H9 (cell line): Measurements from ENCODE around the gene AFF2. TPM values are rescaled to one million over a fixed set of nuclear protein-coding genes. Genes with fewer than 3 reads are reported as not detected.

ENCODE experiments used
- DNase-seq: peaks from one replicate; pipeline ENCODE4 v3.0.0-alpha.2; 2017
- H2AFZ ChIP-seq: one replicate; pipeline ENCODE4 v1.6.1; 2013; ENCODE audit warnings: mild to moderate bottlenecking, low read length, control low read depth, moderate library complexity
- H2AK5ac ChIP-seq: 2 replicates; pipeline ENCODE4 v1.6.1; 2013; ENCODE audit warnings: low read length, control low read depth, mixed read lengths; ENCODE audit not compliant: insufficient read length
- H2BK120ac ChIP-seq: one replicate; pipeline ENCODE4 v1.6.1; 2013; ENCODE audit warnings: low read depth, mild to moderate bottlenecking, low read length, control low read depth, inconsistent platforms; ENCODE audit not compliant: poor library complexity, severe bottlenecking
- H2BK12ac ChIP-seq: 2 replicates; pipeline ENCODE4 v1.6.1; 2013; ENCODE audit warnings: low read length, control low read depth, mixed read lengths, low read depth; ENCODE audit not compliant: insufficient read length
- H2BK15ac ChIP-seq: 2 replicates; pipeline ENCODE4 v1.6.1; 2013; ENCODE audit warnings: low read depth, low read length, control low read depth
- H2BK20ac ChIP-seq: one replicate; pipeline ENCODE4 v1.6.1; 2013; ENCODE audit warnings: low read depth, mild to moderate bottlenecking, low read length, control low read depth, inconsistent platforms; ENCODE audit not compliant: poor library complexity, severe bottlenecking
- H2BK5ac ChIP-seq: 2 replicates; pipeline ENCODE4 v1.6.1; 2013; ENCODE audit warnings: low read length, control low read depth, mixed read lengths; ENCODE audit not compliant: insufficient read length
- H3K14ac ChIP-seq: 2 replicates; pipeline ENCODE4 v1.6.1; 2013; ENCODE audit warnings: low read length, control low read depth; ENCODE audit not compliant: insufficient read depth
- H3K18ac ChIP-seq: 2 replicates; pipeline ENCODE4 v1.6.1; 2013; ENCODE audit warnings: low read depth, mild to moderate bottlenecking, mixed read lengths, low read length, control low read depth; ENCODE audit not compliant: insufficient read length
- H3K23ac ChIP-seq: 2 replicates; pipeline ENCODE4 v1.6.1; 2013; ENCODE audit warnings: low read length, control low read depth, mixed read lengths, low read depth; ENCODE audit not compliant: insufficient read length
- H3K23me2 ChIP-seq: 2 replicates; pipeline ENCODE4 v1.6.1; 2013; ENCODE audit warnings: low read depth, mild to moderate bottlenecking, mixed read lengths, low read length, control low read depth; ENCODE audit not compliant: insufficient read length, poor library complexity, severe bottlenecking
- H3K27ac ChIP-seq: 2 replicates; pipeline ENCODE4 v1.5.1; 2013; ENCODE audit warnings: low read length, control low read depth, mixed read lengths, low read depth; ENCODE audit not compliant: insufficient read length
- H3K27me3 ChIP-seq: 2 replicates; pipeline ENCODE4 v1.6.1; 2013; ENCODE audit warnings: low read length, control low read depth, inconsistent platforms; ENCODE audit not compliant: insufficient read depth
- H3K4ac ChIP-seq: 2 replicates; pipeline ENCODE4 v1.6.1; 2013; ENCODE audit warnings: low read depth, mild to moderate bottlenecking, control low read depth, inconsistent platforms, low read length, moderate library complexity
- H3K4me1 ChIP-seq: 2 replicates; pipeline ENCODE4 v1.6.1; 2013; ENCODE audit warnings: low read length, control low read depth, inconsistent platforms; ENCODE audit not compliant: insufficient read depth
- H3K4me2 ChIP-seq: 2 replicates; pipeline ENCODE4 v1.6.1; 2013; ENCODE audit warnings: low read length, control low read depth, mixed read lengths; ENCODE audit not compliant: insufficient read length, insufficient read depth
- H3K56ac ChIP-seq: 2 replicates; pipeline ENCODE4 v1.6.1; 2013; ENCODE audit warnings: low read depth, mild to moderate bottlenecking, mixed read lengths, low read length, control low read depth; ENCODE audit not compliant: insufficient read length
- H3K79me1 ChIP-seq: 2 replicates; pipeline ENCODE4 v1.6.1; 2013; ENCODE audit warnings: low read depth, mild to moderate bottlenecking, moderate library complexity, low read length, control low read depth, inconsistent platforms; ENCODE audit not compliant: insufficient read depth, poor library complexity, severe bottlenecking
- H3K79me2 ChIP-seq: 2 replicates; pipeline ENCODE4 v1.6.1; 2013; ENCODE audit warnings: low read length, control low read depth, inconsistent platforms; ENCODE audit not compliant: insufficient read depth
- H3K9ac ChIP-seq: 2 replicates; pipeline ENCODE4 v1.6.1; 2013; ENCODE audit warnings: low read length, control low read depth, mixed read lengths; ENCODE audit not compliant: insufficient read length; ENCODE audit errors: extremely low read depth
- H3K9me3 ChIP-seq: one replicate; pipeline ENCODE4 v1.6.1; 2013; ENCODE audit warnings: low read depth, low read length, inconsistent platforms; ENCODE audit not compliant: control insufficient read depth
- H3T11ph ChIP-seq: one replicate; pipeline ENCODE4 v1.6.1; 2013; ENCODE audit warnings: mild to moderate bottlenecking, low read length, control low read depth, inconsistent platforms
- H4K20me1 ChIP-seq: one replicate; pipeline ENCODE4 v1.6.1; 2013; ENCODE audit not compliant: control insufficient read depth, insufficient read length, insufficient read depth
- H4K5ac ChIP-seq: 2 replicates; pipeline ENCODE4 v1.6.1; 2013; ENCODE audit warnings: low read depth, mild to moderate bottlenecking, mixed read lengths, low read length, control low read depth; ENCODE audit not compliant: insufficient read length
- H4K8ac ChIP-seq: replicated peaks from 2 replicates; pipeline ENCODE4 v1.6.1; 2013; ENCODE audit warnings: low read length, control low read depth, mixed read lengths, low read depth; ENCODE audit not compliant: insufficient read length
- H4K91ac ChIP-seq: 2 replicates; pipeline ENCODE4 v1.6.1; 2013; ENCODE audit warnings: low read depth, mild to moderate bottlenecking, moderate library complexity, mixed read lengths, low read length, control low read depth; ENCODE audit not compliant: insufficient read length
- H3K27ac Mint-ChIP-seq, 3 experiments: 2 replicates in 2 of 3; 3 replicates in 1 of 3; pipeline ENCODE4 v1.8.0; 2020 to 2021; ENCODE audit warnings: mixed read lengths in 3 of 3, mild to moderate bottlenecking in 1 of 3, moderate library complexity in 1 of 3
- H3K27me3 Mint-ChIP-seq: 2 replicates; pipeline ENCODE4 v1.8.0; 2021; ENCODE audit warnings: low read depth, mild to moderate bottlenecking, moderate library complexity, mixed read lengths
- H3K36me3 Mint-ChIP-seq, 3 experiments: 2 replicates in 2 of 3; 3 replicates in 1 of 3; pipeline ENCODE4 v1.8.0; 2020 to 2021; ENCODE audit warnings: low read depth in 3 of 3, mixed read lengths in 3 of 3; ENCODE audit not compliant: insufficient read depth in 1 of 3
- H3K4me1 Mint-ChIP-seq, 2 experiments: 2 replicates each; pipeline ENCODE4 v1.8.0; 2020; ENCODE audit warnings: mixed read lengths in 2 of 2
- H3K4me3 Mint-ChIP-seq, 2 experiments: 2 replicates in 1 of 2; 3 replicates in 1 of 2; pipeline ENCODE4 v1.8.0; 2020 to 2021; ENCODE audit warnings: mild to moderate bottlenecking in 2 of 2, mixed read lengths in 2 of 2, moderate library complexity in 1 of 2
- H3K9me3 Mint-ChIP-seq, 2 experiments: 2 replicates in 1 of 2; 3 replicates in 1 of 2; pipeline ENCODE4 v1.8.0; 2020; ENCODE audit warnings: mild to moderate bottlenecking in 2 of 2, mixed read lengths in 2 of 2, moderate library complexity in 1 of 2
- WGBS: extraction: QIAGEN DNeasy Blood & Tissue Kit; methylation state at CpG from one replicate; pipeline ENCODE4 v1.1.7; 2013; ENCODE audit warnings: missing lambda C conversion rate, low lambda C conversion rate, mixed read lengths; ENCODE audit not compliant: insufficient read length; ENCODE audit errors: extremely low coverage; 5-methylcytosine and 5-hydroxymethylcytosine counted together
- total RNA-seq: library from RNA; stranded (reverse); gene quantifications from 2 replicates; pipeline ENCODE4 v1.2.1, GENCODE V29; 2021
- TF ChIP-seq, protein P1 (sequence below): fragments of 200-600 bp; sonication (generic); conservative IDR thresholded peaks from 3 replicates; pipeline ENCODE4 v1.8.0; 2021; ENCODE audit warnings: antibody characterized with exemption, mild to moderate bottlenecking

Gene AFF2
- total RNA-seq, 1 experiment from 2014 or later = 14.6 TPM

DNA sequence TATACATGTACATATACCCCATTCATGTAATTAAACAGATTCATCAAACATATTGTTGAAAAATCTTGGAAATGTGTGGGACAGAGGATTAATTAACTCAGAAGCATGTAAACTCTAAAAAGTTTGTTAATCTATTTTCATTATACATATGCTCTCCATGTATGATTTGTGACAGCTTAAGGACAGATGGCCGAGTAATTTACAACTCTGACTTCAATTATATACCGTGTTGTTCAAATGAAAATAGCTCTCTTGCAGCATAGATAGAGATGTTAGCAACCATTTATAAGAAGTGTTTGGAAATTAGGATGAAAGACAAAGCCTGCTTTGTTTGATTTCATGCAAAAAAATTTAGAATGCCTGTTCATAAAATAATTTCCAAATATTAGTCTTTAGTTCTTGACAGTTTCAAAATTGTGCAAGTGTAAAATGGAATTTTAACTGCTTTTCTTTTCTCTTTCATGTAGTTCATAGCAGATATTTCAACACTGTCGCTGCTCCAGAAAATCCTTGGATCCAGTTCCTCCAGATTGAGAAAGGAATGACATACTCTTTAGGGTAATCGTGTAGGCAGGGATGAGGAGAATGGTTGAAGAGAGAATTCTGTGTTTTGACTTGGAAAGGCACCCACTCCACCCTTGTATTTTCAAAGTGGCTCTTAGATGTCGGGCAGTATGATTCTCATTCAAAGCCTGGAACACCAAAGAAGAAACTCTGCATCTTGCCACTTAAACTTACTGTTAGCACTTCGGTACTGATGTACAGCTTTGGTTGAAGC lies 23.1 kb downstream of the AFF2 start:
- TF ChIP-seq, protein P1, sequence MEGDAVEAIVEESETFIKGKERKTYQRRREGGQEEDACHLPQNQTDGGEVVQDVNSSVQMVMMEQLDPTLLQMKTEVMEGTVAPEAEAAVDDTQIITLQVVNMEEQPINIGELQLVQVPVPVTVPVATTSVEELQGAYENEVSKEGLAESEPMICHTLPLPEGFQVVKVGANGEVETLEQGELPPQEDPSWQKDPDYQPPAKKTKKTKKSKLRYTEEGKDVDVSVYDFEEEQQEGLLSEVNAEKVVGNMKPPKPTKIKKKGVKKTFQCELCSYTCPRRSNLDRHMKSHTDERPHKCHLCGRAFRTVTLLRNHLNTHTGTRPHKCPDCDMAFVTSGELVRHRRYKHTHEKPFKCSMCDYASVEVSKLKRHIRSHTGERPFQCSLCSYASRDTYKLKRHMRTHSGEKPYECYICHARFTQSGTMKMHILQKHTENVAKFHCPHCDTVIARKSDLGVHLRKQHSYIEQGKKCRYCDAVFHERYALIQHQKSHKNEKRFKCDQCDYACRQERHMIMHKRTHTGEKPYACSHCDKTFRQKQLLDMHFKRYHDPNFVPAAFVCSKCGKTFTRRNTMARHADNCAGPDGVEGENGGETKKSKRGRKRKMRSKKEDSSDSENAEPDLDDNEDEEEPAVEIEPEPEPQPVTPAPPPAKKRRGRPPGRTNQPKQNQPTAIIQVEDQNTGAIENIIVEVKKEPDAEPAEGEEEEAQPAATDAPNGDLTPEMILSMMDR = no peak
- no peak overlapping the region for H2AK5ac ChIP-seq
- H4K5ac ChIP-seq = no peak overlapping the region
- H3K4me1 ChIP-seq = no peaks in the 10 kb centered on the region
- Mint-ChIP-seq H3K9me3 (peaks cover 36 to 41% of the 10 kb centered on the region in 2 experiments), H3K4me3 (no peak overlapping the region), H3K27me3 (no peaks in the 10 kb centered on the region), H3K36me3 (no peaks in the 10 kb centered on the region), H3K27ac (no peak overlapping the region; a peak in 1 of 7 replicates), H3K4me1 (peaks cover 28 to 29% of the 10 kb centered on the region in 2 experiments)
- H3K79me1 ChIP-seq = no peaks in the 10 kb centered on the region
- H3K4ac ChIP-seq = no peak overlapping the region
- no peak overlapping the region for H3K23ac ChIP-seq
- no peaks in the 10 kb centered on the region for H4K20me1 ChIP-seq
- peaks cover 24% of the 10 kb centered on the region for H3K9me3 ChIP-seq
- H4K8ac ChIP-seq = no peak overlapping the region
- H3K23me2 ChIP-seq = no peaks in the 10 kb centered on the region
- no CpG with 5 or more reads among the region's 6 CpGs for WGBS
- H3K27ac ChIP-seq = no peak overlapping the region
- DNase-seq = no peak
- H2BK20ac ChIP-seq = no peak overlapping the region
- H4K91ac ChIP-seq = no peak overlapping the region
- no peak overlapping the region for H3K18ac ChIP-seq
- H3T11ph ChIP-seq = no peak overlapping the region
- H2BK120ac ChIP-seq = no peak overlapping the region
- H3K14ac ChIP-seq = no peak overlapping the region
- H2AFZ ChIP-seq = no peak overlapping the region
- no peak overlapping the region for H3K9ac ChIP-seq
- H3K56ac ChIP-seq = no peak overlapping the region
- no peak overlapping the region for H3K4me2 ChIP-seq
- H2BK15ac ChIP-seq = no peak overlapping the region
- H2BK5ac ChIP-seq = no peak overlapping the region
- H3K79me2 ChIP-seq = no peaks in the 10 kb centered on the region
- no peaks in the 10 kb centered on the region for H3K27me3 ChIP-seq
- no peak overlapping the region for H2BK12ac ChIP-seq
